ENCODE results near the gene NAV2. TPM values are rescaled to one million over a fixed set of nuclear protein-coding genes. Genes with fewer than 3 reads are reported as not detected.
A peak's percentile ranks its signal among the peaks of the same experiment; 100 is the strongest.

The NAV2 gene
- total and polyA plus RNA-seq, 2 donors from 2014 or later = 5.9 to 37.7 TPM

GRCh38 chr11:20093775-20094174, 381.1 kb downstream of the NAV2 start:
- no peak for FAIRE-seq

GRCh38 chr11:20095189-20095588, 382.6 kb downstream of the NAV2 start:
- H3K4me1 ChIP-seq (ENCODE audit: control insufficient read depth in 2 of 3, insufficient read depth in 2 of 3, low read depth in 1 of 3, low read length in 3 of 3) = peaks cover 0 to 2% (median 0%) of the 10 kb centered on the region in 3 donors
- intact Hi-C loops (cut with DNase I) = no loop called here

More at GRCh38 chr11:20093775-20094174, 381.1 kb downstream of the NAV2 start:
- Histone ChIP-seq H3K36me3 (ENCODE audit: control insufficient read depth in 2 of 3, insufficient read depth in 3 of 3, low read length in 3 of 3) (peaks cover 4 to 36% (median 27%) of the 10 kb centered on the region in 3 donors), H3K27me3 (ENCODE audit: control insufficient read depth, insufficient read depth, low read length) (no peaks in the 10 kb centered on the region), H3K4me1 (ENCODE audit: control insufficient read depth in 2 of 3, insufficient read depth in 2 of 3, low read depth in 1 of 3, low read length in 3 of 3) (peaks cover 0 to 2% (median 0%) of the 10 kb centered on the region in 3 donors), H3K4me3 (ENCODE audit: low read length in 3 of 3) (no peak overlapping the region), H3K9me3 (ENCODE audit: control insufficient read depth in 2 of 3, insufficient read depth in 1 of 3, low read length in 3 of 3) (no peaks in the 10 kb centered on the region), H3K27ac (ENCODE audit: low read depth in 2 of 2, low read length in 2 of 2) (no peak overlapping the region), H3K9ac (ENCODE audit: low read length in 3 of 3) (no peak overlapping the region)
- intact Hi-C loops (cut with DNase I) = no loop called here
- no peak for TF ChIP-seq CTCF (IDR thresholded peaks at IDR 0.05; ENCODE audit: borderline replicate concordance, extremely low read depth, insufficient read depth)
- DNase-seq = no peak

GRCh38 chr11:20097319-20098221, 384.9 kb downstream of the NAV2 start:
- Histone ChIP-seq H3K9ac (ENCODE audit: low read length in 3 of 3) (no peak overlapping the region), H3K27ac (ENCODE audit: low read depth in 2 of 2, low read length in 2 of 2) (no peak overlapping the region), H3K4me3 (ENCODE audit: low read length in 3 of 3) (no peak overlapping the region), H3K27me3 (ENCODE audit: control insufficient read depth, insufficient read depth, low read length) (no peaks in the 10 kb centered on the region), H3K36me3 (ENCODE audit: control insufficient read depth in 2 of 3, insufficient read depth in 3 of 3, low read length in 3 of 3) (peaks cover 2 to 52% (median 31%) of the 10 kb centered on the region in 3 donors), H3K4me1 (ENCODE audit: control insufficient read depth in 2 of 3, insufficient read depth in 2 of 3, low read depth in 1 of 3, low read length in 3 of 3) (no peaks in the 10 kb centered on the region), H3K9me3 (ENCODE audit: control insufficient read depth in 2 of 3, insufficient read depth in 1 of 3, low read length in 3 of 3) (no peaks in the 10 kb centered on the region)
- TF ChIP-seq CTCF (IDR thresholded peaks at IDR 0.05; ENCODE audit: borderline replicate concordance, extremely low read depth, insufficient read depth) = no peak
- FAIRE-seq (no peak), DNase-seq (peak in 1 of 5 donors; percentile 29)
- intact Hi-C loops (cut with DNase I) = no loop called here

More at GRCh38 chr11:20095189-20095588, 382.6 kb downstream of the NAV2 start:
- no peak overlapping the region for H3K4me3 ChIP-seq (ENCODE audit: low read length in 3 of 3)
- H3K9ac ChIP-seq (ENCODE audit: low read length in 3 of 3) = no peak overlapping the region
- DNase-seq (no peak), FAIRE-seq (no peak)
- no peaks in the 10 kb centered on the region for H3K9me3 ChIP-seq (ENCODE audit: control insufficient read depth in 2 of 3, insufficient read depth in 1 of 3, low read length in 3 of 3)
- no peak for TF ChIP-seq CTCF (IDR thresholded peaks at IDR 0.05; ENCODE audit: borderline replicate concordance, extremely low read depth, insufficient read depth)
- H3K27me3 ChIP-seq (ENCODE audit: control insufficient read depth, insufficient read depth, low read length) = no peaks in the 10 kb centered on the region
- peaks cover 4 to 49% (median 29%) of the 10 kb centered on the region in 3 donors for H3K36me3 ChIP-seq (ENCODE audit: control insufficient read depth in 2 of 3, insufficient read depth in 3 of 3, low read length in 3 of 3)
- H3K27ac ChIP-seq (ENCODE audit: low read depth in 2 of 2, low read length in 2 of 2) = no peak overlapping the region

All from kidney (tissue), 14 donors.